Measurements from ENCODE around the gene COPG1. TPM values are rescaled to one million over a fixed set of nuclear protein-coding genes. Genes with fewer than 3 reads are reported as not detected.

The COPG1 gene
- total RNA-seq (2022; extraction: Qiagen RNA extraction) = 74.9 to 95.8 TPM (median 83.2 TPM) in 5 replicates

GRCh38 chr3:129249284-129250065 lies at the start of gene COPG1:
Gene COPG1 (plus strand): TSS chr3:129249606. CDS start chr3:129249710, 104 bp downstream.

GRCh38 chr3:129278439-129278965 lies 29.1 kb downstream of the COPG1 start, which contains the start of gene HMCES:
Gene HMCES (plus strand): TSS chr3:129278870. CDS start chr3:129279733, 863 bp downstream.

Other genes with a start within 250 kb of the COPG1 start
- not detected in 5 replicates for gene EFCC1, start 248.3 kb upstream of the COPG1 start, total RNA-seq (2022; extraction: Qiagen RNA extraction)
- gene GP9, start 188.8 kb upstream of the COPG1 start, total RNA-seq (2022; extraction: Qiagen RNA extraction) = not detected in 5 replicates
- 2.8 to 6.1 TPM (median 4.8 TPM) in 5 replicates for gene RAB43, start 127.8 kb upstream of the COPG1 start, total RNA-seq (2022; extraction: Qiagen RNA extraction)
- 17.5 to 21.9 TPM (median 20.2 TPM) in 5 replicates for gene ISY1, start 88.5 kb upstream of the COPG1 start, total RNA-seq (2022; extraction: Qiagen RNA extraction)
- 341 to 355 TPM (median 353 TPM) in 5 replicates for gene CNBP, start 65.7 kb upstream of the COPG1 start, total RNA-seq (2022; extraction: Qiagen RNA extraction)
- 32.3 to 41.9 TPM (median 36.8 TPM) in 5 replicates for gene HMCES, start 29.3 kb downstream of the COPG1 start, total RNA-seq (2022; extraction: Qiagen RNA extraction)
- 0.67 to 1.3 TPM (median 1.1 TPM) in 5 replicates for gene EFCAB12, start 179.0 kb downstream of the COPG1 start, total RNA-seq (2022; extraction: Qiagen RNA extraction)
- 17.3 to 23.3 TPM (median 19.2 TPM) in 5 replicates for gene MBD4, start 190.3 kb downstream of the COPG1 start, total RNA-seq (2022; extraction: Qiagen RNA extraction)
- gene IFT122, start 190.6 kb downstream of the COPG1 start, total RNA-seq (2022; extraction: Qiagen RNA extraction) = 8.6 to 13.5 TPM (median 12.0 TPM) in 5 replicates

All from A549 treated with dexamethasone at 1 μM for 4 hours (cell line).